GM21390 (cell line): ENCODE results near the gene TMBIM4.

ENCODE experiments used
- ATAC-seq: cut with Tn5 transposase; IDR thresholded peaks from one replicate; pipeline ENCODE4 v1.9.1; 2021; ENCODE audit not compliant: unreplicated experiment

Gene TMBIM4

GRCh38 chr12:66142826-66143225, 27.0 kb downstream of the TMBIM4 start:
- no peak for ATAC-seq

- no peak for ATAC-seq
Measured at GRCh38 chr12:66141299-66141698, 28.5 kb downstream of the TMBIM4 start.

- no peak for ATAC-seq
Measured at GRCh38 chr12:66140731-66141130, 29.1 kb downstream of the TMBIM4 start.

GRCh38 chr12:66139328-66139727, 30.5 kb downstream of the TMBIM4 start:
- ATAC-seq, result no peak

GRCh38 chr12:66137937-66138336, 31.9 kb downstream of the TMBIM4 start:
- no peak for ATAC-seq

GRCh38 chr12:66132408-66132807, 37.4 kb downstream of the TMBIM4 start:
- ATAC-seq, result no peak

- ATAC-seq, result no peak
Measured at GRCh38 chr12:66131067-66131688, 38.6 kb downstream of the TMBIM4 start.

GRCh38 chr12:66130267-66131066, 39.3 kb downstream of the TMBIM4 start, which contains the start of gene LLPH:
Gene LLPH (minus strand): TSS chr12:66130750. CDS start chr12:66129106, 1,644 bp downstream.
- ATAC-seq, result peak; percentile 98

- ATAC-seq, result no peak
Measured at GRCh38 chr12:66129934-66130266, 39.9 kb downstream of the TMBIM4 start.

- ATAC-seq, result no peak
Measured at GRCh38 chr12:66127650-66128049, 42.1 kb downstream of the TMBIM4 start.

GRCh38 chr12:66120477-66120876, 49.3 kb downstream of the TMBIM4 start:
- no peak for ATAC-seq

GRCh38 chr12:66119870-66120241, 49.9 kb downstream of the TMBIM4 start:
- ATAC-seq, result peak; percentile 73

- no peak for ATAC-seq
Measured at GRCh38 chr12:66119229-66119869, 50.4 kb downstream of the TMBIM4 start.

- ATAC-seq, result no peak
Measured at GRCh38 chr12:66118240-66118891, 51.4 kb downstream of the TMBIM4 start.

GRCh38 chr12:66117242-66117641, 52.6 kb downstream of the TMBIM4 start:
- no peak for ATAC-seq

- no peak for ATAC-seq
Measured at GRCh38 chr12:66115071-66115600, 54.7 kb downstream of the TMBIM4 start.

- ATAC-seq, result no peak
Measured at GRCh38 chr12:66113471-66113870, 56.3 kb downstream of the TMBIM4 start.

GRCh38 chr12:66111605-66112004, 58.2 kb downstream of the TMBIM4 start:
- no peak for ATAC-seq

- no peak for ATAC-seq
Measured at GRCh38 chr12:66109056-66109455, 60.7 kb downstream of the TMBIM4 start.

- no peak for ATAC-seq
Measured at GRCh38 chr12:66108386-66108785, 61.4 kb downstream of the TMBIM4 start.

GRCh38 chr12:66107451-66107915, 62.3 kb downstream of the TMBIM4 start:
- ATAC-seq, result peak; percentile 85
